SK-N-SH treated with all-trans-retinoic acid at 6 μM for 48 hours (cell line): ENCODE results near the gene POLR2E.

Experiments
- ATAC-seq: fragments of 200-7000 bp; cut with Tn5 transposase; 3 replicates; pipeline ENCODE4 v1.9.1; 2020; ENCODE audit warnings: mild to moderate bottlenecking, moderate library complexity
- ARNTL ChIP-seq: fragments of 450-650 bp; formaldehyde crosslinking; IDR thresholded peaks from 2 replicates; pipeline ENCODE4 v1.5.0; 2020; ENCODE audit warnings: low read depth, mild to moderate bottlenecking, moderate library complexity, borderline replicate concordance
- BACH2 ChIP-seq: fragments of 250-450 bp; sonication (Bioruptor Pico); IDR thresholded peaks from 2 replicates; pipeline ENCODE4 v1.9.0; 2021; ENCODE audit warnings: mild to moderate bottlenecking, borderline replicate concordance
- CREB5 ChIP-seq: fragments of 250-450 bp; sonication (Bioruptor Pico); IDR thresholded peaks from 2 replicates; pipeline ENCODE4 v1.5.1; 2020; ENCODE audit warnings: low read depth, mild to moderate bottlenecking, moderate library complexity
- CSDC2 ChIP-seq: fragments of 250-450 bp; sonication (Bioruptor Pico); IDR thresholded peaks from 2 replicates; pipeline ENCODE4 v1.5.0; 2020; ENCODE audit warnings: mild to moderate bottlenecking, moderate library complexity
- ESRRG ChIP-seq: fragments of 250-450 bp; sonication (Bioruptor Pico); IDR thresholded peaks from 2 replicates; pipeline ENCODE4 v1.6.1; 2021; ENCODE audit warnings: mild to moderate bottlenecking
- GLIS3 ChIP-seq: fragments of 250-450 bp; sonication (Bioruptor Pico); IDR thresholded peaks from 2 replicates; pipeline ENCODE4 v1.5.0; 2020; ENCODE audit warnings: mild to moderate bottlenecking, moderate library complexity
- ISL1 ChIP-seq: fragments of 250-450 bp; sonication (Bioruptor Pico); IDR thresholded peaks from 2 replicates; pipeline ENCODE4 v2.1.2; 2022; ENCODE audit warnings: mild to moderate bottlenecking, moderate library complexity
- OSR1 ChIP-seq: fragments of 250-450 bp; sonication (Bioruptor Pico); IDR thresholded peaks from 2 replicates; pipeline ENCODE4 v1.8.0; 2022; ENCODE audit warnings: moderate library complexity, mild to moderate bottlenecking, inconsistent platforms
- POU6F1 ChIP-seq: fragments of 250-450 bp; sonication (Bioruptor Pico); IDR thresholded peaks from 2 replicates; pipeline ENCODE4 v1.8.0; 2021; ENCODE audit warnings: low read depth, mild to moderate bottlenecking, moderate library complexity, borderline replicate concordance
- PPARA ChIP-seq: fragments of 250-450 bp; sonication (Bioruptor Pico); IDR thresholded peaks from 2 replicates; pipeline ENCODE4 v1.5.0; 2020; ENCODE audit warnings: mild to moderate bottlenecking, borderline replicate concordance
- RARB ChIP-seq: fragments of 250-450 bp; sonication (Bioruptor Pico); IDR thresholded peaks from 2 replicates; pipeline ENCODE4 v1.8.0; 2021; ENCODE audit warnings: mild to moderate bottlenecking, moderate library complexity
- SNAI2 ChIP-seq: fragments of 250-450 bp; sonication (Bioruptor Pico); IDR thresholded peaks from 2 replicates; pipeline ENCODE4 v1.5.0; 2020; ENCODE audit warnings: mild to moderate bottlenecking, moderate library complexity
- TCF4 ChIP-seq: fragments of 250-450 bp; sonication (Bioruptor Pico); IDR thresholded peaks from 2 replicates; pipeline ENCODE4 v1.8.0; 2021; ENCODE audit warnings: mild to moderate bottlenecking, moderate library complexity, borderline replicate concordance
- TOX ChIP-seq: fragments of 250-450 bp; sonication (Bioruptor Pico); IDR thresholded peaks from 2 replicates; pipeline ENCODE4 v1.8.0; 2021; ENCODE audit warnings: mild to moderate bottlenecking, moderate library complexity, borderline replicate concordance
- TSHZ2 ChIP-seq: fragments of 250-450 bp; sonication (Bioruptor Pico); IDR thresholded peaks from 2 replicates; pipeline ENCODE4 v1.5.0; 2020; ENCODE audit warnings: mild to moderate bottlenecking, moderate library complexity
- ZC3H10 ChIP-seq: fragments of 250-450 bp; sonication (Bioruptor Pico); IDR thresholded peaks from 2 replicates; pipeline ENCODE4 v1.5.1; 2021; ENCODE audit warnings: mild to moderate bottlenecking, moderate library complexity
- ZFP3 ChIP-seq: fragments of 250-450 bp; sonication (Bioruptor Pico); IDR thresholded peaks from 2 replicates; pipeline ENCODE4 v1.5.0; 2020; ENCODE audit warnings: mild to moderate bottlenecking, moderate library complexity
- ZFP30 ChIP-seq: fragments of 450-650 bp; formaldehyde crosslinking; IDR thresholded peaks from 2 replicates; pipeline ENCODE4 v1.5.0; 2022; ENCODE audit warnings: mild to moderate bottlenecking, moderate library complexity
- ZNF565 ChIP-seq: fragments of 450-650 bp; formaldehyde crosslinking; conservative IDR thresholded peaks from 2 replicates; pipeline ENCODE4 v1.5.0; 2020; ENCODE audit warnings: low read depth, mild to moderate bottlenecking, moderate library complexity
- ZNF70 ChIP-seq: fragments of 450-650 bp; formaldehyde crosslinking; IDR thresholded peaks from 2 replicates; pipeline ENCODE4 v1.5.0; 2020; ENCODE audit warnings: mild to moderate bottlenecking, moderate library complexity
- TF ChIP-seq, protein P1 (sequence below): fragments of 250-450 bp; sonication (Bioruptor Pico); IDR thresholded peaks from 2 replicates; pipeline ENCODE4 v1.5.1; 2021; ENCODE audit warnings: mild to moderate bottlenecking, moderate library complexity
- TF ChIP-seq, protein P2 (sequence below): fragments of 250-450 bp; sonication (Bioruptor Pico); IDR thresholded peaks from 2 replicates; pipeline ENCODE4 v1.8.0; 2020; ENCODE audit warnings: mild to moderate bottlenecking, moderate library complexity, borderline replicate concordance

Gene POLR2E

GRCh38 chr19:1039646-1040475, 55.3 kb downstream of the POLR2E start, which contains the start of gene ABCA7:
TSS of gene ABCA7 (plus strand) at chr19:1040107. CDS start at chr19:1041362, 1,255 bp downstream.
- ATAC-seq = peak; percentile 83
- TF ChIP-seq OSR1 (CRISPR knock-in tag) = no peak
- TF ChIP-seq PPARA (CRISPR knock-in tag) = no peak
- TF ChIP-seq ISL1 (CRISPR knock-in tag) = no peak
- no peak; the same call in 1 of the 2 replicates for TF ChIP-seq TOX
- TF ChIP-seq ZFP3 (CRISPR knock-in tag) = no peak
- peak; percentile 77; the same call in 1 of the 2 replicates for TF ChIP-seq CSDC2
- TF ChIP-seq, protein P1, sequence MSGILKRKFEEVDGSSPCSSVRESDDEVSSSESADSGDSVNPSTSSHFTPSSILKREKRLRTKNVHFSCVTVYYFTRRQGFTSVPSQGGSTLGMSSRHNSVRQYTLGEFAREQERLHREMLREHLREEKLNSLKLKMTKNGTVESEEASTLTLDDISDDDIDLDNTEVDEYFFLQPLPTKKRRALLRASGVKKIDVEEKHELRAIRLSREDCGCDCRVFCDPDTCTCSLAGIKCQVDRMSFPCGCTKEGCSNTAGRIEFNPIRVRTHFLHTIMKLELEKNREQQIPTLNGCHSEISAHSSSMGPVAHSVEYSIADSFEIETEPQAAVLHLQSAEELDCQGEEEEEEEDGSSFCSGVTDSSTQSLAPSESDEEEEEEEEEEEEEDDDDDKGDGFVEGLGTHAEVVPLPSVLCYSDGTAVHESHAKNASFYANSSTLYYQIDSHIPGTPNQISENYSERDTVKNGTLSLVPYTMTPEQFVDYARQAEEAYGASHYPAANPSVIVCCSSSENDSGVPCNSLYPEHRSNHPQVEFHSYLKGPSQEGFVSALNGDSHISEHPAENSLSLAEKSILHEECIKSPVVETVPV (CRISPR knock-in tag) = 0 out of 2 replicates have a peak, but pooled peaks have one; percentile 23
- TF ChIP-seq ZNF70 (CRISPR knock-in tag) = no peak
- peak; percentile 84 for TF ChIP-seq ZC3H10
- no peak for TF ChIP-seq TCF4 (CRISPR knock-in tag)
- no peak for TF ChIP-seq SNAI2 (CRISPR knock-in tag)
- no peak for TF ChIP-seq ARNTL
- TF ChIP-seq, protein P2, sequence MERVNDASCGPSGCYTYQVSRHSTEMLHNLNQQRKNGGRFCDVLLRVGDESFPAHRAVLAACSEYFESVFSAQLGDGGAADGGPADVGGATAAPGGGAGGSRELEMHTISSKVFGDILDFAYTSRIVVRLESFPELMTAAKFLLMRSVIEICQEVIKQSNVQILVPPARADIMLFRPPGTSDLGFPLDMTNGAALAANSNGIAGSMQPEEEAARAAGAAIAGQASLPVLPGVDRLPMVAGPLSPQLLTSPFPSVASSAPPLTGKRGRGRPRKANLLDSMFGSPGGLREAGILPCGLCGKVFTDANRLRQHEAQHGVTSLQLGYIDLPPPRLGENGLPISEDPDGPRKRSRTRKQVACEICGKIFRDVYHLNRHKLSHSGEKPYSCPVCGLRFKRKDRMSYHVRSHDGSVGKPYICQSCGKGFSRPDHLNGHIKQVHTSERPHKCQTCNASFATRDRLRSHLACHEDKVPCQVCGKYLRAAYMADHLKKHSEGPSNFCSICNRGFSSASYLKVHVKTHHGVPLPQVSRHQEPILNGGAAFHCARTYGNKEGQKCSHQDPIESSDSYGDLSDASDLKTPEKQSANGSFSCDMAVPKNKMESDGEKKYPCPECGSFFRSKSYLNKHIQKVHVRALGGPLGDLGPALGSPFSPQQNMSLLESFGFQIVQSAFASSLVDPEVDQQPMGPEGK (CRISPR knock-in tag) = peak; percentile 83; the same call in 1 of the 2 replicates
- TF ChIP-seq ZFP30 = no peak
- peak; percentile 89 for TF ChIP-seq GLIS3 (CRISPR knock-in tag)
- no peak for TF ChIP-seq TSHZ2 (CRISPR knock-in tag)
- TF ChIP-seq BACH2 (CRISPR knock-in tag) = no peak
- TF ChIP-seq POU6F1 (CRISPR knock-in tag) = no peak
- peak; percentile 81 for TF ChIP-seq RARB
- TF ChIP-seq, all 23 proteins: peak for 6

DNA sequence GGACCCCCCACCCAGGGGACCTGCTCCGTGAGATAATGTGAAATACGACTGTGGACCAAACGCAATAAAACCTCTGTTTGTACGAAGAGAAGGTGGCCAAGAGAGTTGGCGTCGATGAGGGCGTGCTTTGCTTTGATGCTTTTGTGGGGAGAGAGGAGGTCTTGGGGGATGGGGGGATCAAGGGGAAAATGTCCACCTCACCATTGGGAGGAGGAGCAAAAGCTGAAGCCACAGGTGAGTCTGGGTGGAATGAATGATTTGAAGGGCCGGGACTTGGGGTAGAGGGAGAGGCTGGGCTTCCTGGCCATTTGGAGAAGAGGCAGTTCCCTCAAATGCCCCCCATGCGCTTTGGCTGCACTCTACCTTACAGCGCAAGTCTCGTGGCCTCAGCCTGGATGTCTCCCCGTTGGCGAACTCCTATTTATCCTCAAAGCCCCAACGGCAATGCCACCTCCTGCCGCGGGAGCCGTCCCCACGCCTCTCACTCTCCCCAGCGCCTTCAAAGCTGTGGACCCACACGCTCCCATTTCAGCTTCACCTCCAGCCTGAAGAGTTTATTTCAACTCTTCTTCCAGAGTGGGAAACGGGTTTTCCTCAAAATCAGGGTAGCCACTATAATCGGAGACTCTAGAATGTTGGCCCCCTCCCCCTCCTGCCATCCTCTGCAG, 56.1 kb downstream of the POLR2E start:
- TF ChIP-seq ZFP3 (CRISPR knock-in tag) (peak; percentile 100), ESRRG (no peak)
- ATAC-seq = peak; percentile 0; the same call in 2 of the 3 replicates

GRCh38 chr19:1037621-1038064, 57.5 kb downstream of the POLR2E start:
- ATAC-seq = no peak
- TF ChIP-seq CREB5 (CRISPR knock-in tag) = no peak
- no peak for TF ChIP-seq GLIS3 (CRISPR knock-in tag)
- TF ChIP-seq ZNF565 (CRISPR knock-in tag) = no peak
